ENCODE measurements around the gene CYGB. TPM values are rescaled to one million over a fixed set of nuclear protein-coding genes. Genes with fewer than 3 reads are reported as not detected.
"Not testable (repeated sequence)": the region's sequence is repeated elsewhere in the genome, so short reads cannot be mapped to it uniquely, and the experiment has no call there.

The CYGB gene
- total RNA-seq, 1 experiment from 2014 or later: 2.8 TPM

DNA sequence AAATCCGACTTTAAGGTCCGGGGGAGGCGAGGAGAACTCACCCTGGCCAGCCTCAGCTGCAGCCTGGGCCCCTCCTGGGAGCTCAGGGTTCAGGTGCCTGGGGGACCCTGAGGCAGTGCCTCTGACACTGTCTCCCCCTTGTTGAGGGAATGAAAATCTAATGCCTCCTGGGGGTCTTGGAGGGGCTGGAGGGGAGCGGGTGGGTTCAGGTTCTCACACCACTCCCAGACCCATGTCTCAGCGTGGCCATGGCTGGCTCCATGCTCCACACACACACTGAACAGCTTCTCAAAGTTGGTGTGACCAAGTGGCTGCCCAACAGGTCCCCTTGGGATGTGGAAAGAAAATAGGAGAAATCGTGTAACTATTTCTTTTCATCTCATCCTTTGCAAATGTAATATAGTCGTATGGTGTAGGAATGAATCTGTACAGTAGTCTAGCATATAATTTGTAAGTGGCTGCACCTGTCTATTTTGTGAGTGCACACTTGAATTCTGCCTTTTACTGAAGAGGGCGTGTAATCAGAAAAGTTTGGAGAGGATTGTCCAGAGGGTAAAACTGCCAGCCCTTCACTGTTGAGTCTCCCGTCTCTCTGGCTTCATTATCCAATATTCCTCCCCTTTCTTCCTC is 1.5 kb upstream of the CYGB start:
- DNase-seq (ENCODE audit: extremely low read depth, low read depth): no peak

DNA sequence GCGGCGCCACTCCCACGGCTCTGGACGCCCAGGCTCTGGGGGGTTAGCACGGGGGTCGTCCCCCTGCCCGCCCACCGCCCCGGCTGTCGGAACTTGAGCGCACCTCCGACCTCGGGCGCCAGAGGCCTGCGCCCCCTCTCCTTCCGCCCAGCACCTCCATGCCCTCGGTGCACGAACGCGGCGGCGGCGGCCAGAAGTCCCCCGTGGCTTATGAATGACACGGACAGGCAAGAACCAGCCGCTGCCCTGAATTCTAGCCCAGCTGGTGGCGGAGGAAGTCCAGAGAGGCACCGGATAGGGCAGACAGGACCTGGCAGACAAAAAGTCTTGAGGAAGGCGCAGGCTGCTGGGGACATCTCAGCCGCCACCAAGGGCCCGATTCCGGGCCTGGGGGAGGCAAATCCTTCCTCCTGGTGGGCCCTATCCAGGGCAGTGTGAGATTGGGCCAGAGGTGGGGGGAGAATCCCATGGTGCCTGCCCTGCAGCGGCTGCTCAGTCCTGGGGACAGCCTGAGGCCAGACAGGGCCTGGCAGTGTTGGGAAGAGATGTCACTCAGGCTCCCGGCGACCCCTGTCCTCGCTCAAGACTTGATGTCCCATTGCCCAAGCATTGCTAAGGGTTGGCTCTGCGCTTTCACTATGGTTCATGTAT is 897 bp upstream of the CYGB start:
- DNase-seq (ENCODE audit: extremely low read depth, low read depth): no peak

DNA sequence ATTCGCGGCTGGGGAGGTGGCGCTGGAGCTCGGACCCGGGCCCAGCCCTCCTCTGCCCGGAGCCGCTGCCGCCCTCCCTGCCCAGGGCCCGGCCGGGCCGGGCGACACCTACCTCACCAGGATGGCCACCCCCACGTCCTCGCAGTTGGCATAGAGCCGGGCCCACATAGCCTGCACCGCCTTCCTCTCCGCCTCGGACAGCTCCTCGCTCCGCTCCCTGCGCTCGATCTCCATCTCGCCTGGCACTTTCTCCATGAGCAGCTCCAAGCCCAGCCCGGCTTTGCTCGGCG is 276 bp downstream of the CYGB start:
- no peak for DNase-seq (ENCODE audit: extremely low read depth, low read depth)

DNA sequence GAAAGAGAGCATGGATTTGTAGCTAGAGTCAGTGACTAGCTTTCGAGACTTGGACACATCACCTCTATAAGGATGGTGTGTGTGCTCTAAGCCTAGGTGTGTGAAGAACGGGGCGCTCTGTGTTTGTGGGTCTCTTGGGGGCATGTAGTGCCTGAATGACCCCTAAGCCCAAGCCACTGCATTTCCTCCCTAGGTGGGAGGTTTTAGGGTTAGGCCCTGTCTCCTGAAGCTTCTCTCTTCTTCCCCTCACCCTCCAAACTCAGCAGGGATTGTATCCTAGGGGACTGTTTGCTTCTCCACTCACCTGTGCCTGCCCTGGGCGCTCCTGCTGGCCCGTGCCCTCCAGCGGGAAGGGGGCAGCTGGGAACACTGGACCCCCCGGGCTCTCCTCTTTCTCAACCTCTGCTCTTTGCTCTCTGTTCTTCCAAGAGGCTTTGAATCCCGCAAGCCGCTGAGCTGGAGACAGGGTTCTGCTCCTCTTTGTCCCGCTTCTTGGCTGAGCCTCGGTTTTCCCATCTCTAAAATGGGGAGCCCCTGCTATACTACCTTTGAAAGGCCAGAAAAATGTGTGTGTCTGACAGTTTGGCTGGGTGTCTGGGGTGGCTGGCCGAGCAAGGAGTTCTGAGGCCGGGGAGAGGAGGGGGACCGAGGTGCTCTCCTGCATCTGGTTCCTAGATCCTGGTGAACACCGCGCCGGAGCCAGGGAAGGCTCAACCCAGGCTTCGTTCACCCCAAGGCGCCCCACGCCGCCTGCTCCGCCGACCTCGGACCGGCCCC is 810 bp downstream of the CYGB start:
- DNase-seq (ENCODE audit: extremely low read depth, low read depth): no peak

DNA sequence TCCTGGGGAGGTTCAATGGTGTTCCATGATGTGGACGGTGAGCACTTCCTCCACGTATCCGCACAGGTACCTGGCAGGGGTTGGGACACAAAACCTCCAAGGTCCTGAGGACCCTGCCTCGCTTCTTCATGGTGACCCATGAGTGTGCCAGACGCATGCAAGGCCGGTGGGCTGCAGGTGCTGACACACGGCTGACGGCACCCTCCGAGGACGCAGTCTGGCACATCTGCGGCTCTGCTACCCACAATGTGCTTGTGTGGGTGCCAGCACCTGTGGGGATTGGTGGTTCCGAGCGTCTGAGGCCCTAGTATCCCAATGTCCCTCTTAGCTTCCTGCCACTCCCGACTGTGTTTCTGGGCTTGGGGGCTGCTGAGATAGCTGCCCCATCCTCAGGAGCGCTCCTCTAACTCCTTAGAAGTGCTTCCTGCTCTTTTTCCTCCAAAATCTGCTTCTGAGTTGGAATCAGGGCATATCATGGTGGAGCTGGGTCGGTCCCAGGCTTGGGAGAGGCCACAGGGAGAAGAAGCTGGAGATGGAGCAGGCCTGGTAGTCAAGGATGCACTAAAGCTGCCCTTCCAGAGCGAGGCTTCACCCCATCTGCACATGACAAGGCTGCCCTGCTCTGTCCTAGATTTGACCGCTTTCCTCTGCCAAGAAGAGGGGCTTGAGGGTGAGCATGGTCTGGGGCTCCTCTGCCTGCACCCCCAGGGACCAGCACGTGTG is 1.6 kb downstream of the CYGB start:
- DNase-seq (ENCODE audit: extremely low read depth, low read depth): no peak

DNA sequence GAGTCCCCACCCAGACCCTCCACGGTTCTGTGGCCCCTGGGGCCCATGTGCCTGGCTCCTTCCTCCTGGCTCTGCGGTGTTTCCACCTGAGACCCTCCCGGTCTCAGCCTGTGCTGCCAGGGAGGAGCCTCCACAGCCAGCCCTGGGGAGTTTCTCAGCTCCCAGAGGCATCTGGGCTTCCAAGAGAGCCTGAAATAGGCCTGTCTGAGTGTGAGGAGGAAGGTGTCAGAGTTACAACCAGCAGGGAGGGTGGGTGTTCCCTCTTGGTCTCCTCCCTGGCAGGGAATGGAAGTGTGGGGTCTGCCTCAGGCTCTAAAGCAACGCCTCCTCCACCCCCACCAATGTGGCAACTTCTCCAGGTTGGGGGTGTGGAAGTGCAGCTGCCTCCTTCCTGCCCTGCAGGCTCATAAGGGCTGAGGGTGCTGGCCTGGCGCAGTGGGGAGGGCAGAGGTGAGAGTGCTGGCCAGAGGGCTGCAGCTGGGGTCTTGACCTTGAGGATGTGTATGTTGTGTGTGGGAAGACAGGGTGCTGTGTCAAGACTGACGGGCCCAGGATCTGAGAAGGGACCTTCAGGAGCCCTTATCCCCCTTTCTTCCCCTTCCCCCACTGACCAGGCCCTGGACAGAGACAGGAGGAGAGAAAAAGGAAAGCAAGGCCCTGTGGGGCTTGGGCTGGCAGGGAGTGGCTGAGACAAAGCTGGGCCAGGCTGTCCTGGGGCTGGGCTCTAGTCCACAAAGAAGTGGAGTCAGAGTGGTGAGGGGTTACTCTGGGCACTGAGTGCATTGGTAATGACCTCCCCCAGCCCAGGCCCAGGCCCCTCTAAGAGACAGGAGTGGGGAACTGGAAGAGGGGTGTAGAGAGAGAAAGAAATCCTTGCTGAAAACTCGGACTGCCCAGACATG is 2.4 kb downstream of the CYGB start:
- DNase-seq (ENCODE audit: extremely low read depth, low read depth): no peak

DNA sequence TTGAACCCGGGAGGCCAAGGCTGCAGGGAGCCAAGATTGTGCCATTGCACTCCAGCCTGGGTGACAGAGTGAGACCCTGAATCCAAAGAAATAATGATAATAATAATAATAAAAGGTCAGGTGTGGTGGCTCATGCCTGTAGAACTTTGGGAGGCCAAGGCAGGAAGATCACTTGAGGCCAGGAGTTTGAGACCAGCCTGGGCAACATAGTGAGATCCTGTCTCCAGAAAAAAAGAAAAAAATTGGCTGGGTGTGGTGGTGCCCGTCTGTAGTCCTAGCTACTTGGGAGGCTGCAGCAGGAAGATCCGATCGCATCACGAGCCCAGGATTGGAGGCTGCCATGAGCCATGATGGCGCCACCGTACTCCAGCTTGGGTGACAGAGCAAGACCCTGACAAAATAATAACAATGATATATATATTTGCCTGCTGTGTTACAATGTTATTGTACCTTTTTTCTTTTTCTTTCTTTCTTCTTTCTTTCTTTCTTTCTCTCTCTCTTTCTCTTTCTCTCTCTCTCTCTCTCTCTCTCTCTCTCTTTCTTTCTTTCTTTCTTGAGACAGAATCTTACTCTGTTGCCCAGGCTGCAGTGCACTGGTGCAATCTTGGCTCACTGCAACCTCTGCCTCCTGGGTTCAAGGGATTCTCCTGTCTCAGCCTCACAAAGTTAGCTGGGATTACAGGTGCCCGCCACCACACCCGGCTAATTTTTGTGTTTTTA is 3.7 kb downstream of the CYGB start:
- DNase-seq (ENCODE audit: extremely low read depth, low read depth): not testable (repeated sequence)

DNA sequence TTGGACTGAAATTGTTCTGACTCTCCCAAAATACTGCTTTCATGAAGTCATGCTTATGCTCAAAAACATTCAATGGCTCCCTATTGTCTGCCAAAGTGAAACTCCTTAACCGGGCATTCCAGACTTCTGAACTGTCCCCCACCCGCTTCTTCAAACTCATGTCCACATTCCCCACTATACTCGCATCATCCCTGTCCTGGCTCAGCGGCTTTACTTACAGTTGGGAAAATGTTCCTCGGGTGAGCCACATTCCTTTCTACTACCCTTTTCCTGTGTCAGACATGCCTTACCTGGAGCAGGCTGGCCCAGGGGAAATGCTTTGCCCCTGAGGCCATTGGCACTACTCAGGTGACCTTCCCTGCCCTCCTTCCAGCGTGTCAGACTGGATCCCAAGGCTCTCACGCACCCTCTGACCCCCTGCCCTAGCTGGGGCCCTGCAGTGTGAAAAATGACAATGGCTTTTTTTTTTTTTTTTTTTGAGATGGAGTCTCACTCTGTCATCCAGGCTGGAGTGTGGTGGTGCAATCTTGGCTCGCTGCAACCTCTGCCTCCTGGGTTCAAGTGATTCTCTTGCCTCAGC is 5.3 kb downstream of the CYGB start:
- no peak for DNase-seq (ENCODE audit: extremely low read depth, low read depth)

DNA sequence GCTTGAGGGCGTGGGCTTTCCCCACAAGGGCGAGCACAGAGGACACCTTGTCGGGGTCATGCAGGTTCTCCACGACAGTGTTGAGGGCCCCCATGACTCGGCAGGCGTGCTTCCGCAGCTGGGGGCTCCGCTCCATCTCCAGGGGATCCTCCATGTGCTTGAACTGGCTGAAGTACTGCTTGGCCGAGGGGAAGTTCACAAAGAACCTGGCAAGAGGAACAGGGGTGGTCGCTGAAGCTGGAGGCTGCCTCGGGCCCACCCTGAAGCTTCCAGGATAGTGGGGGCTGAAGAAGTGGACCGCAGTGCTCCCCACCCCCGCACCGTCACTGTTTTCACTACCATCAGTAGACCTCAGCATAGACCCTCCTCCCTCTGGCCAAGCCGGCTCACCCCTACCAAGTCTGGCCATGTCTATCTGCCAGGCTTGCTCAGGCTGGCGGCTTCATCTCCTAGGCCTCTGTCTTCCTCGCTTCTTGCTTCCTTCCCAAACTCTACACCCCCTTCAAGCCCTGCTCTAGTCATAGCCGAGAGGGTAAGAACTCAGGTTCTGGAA is 5.9 kb downstream of the CYGB start:
- no peak for DNase-seq (ENCODE audit: extremely low read depth, low read depth)

DNA sequence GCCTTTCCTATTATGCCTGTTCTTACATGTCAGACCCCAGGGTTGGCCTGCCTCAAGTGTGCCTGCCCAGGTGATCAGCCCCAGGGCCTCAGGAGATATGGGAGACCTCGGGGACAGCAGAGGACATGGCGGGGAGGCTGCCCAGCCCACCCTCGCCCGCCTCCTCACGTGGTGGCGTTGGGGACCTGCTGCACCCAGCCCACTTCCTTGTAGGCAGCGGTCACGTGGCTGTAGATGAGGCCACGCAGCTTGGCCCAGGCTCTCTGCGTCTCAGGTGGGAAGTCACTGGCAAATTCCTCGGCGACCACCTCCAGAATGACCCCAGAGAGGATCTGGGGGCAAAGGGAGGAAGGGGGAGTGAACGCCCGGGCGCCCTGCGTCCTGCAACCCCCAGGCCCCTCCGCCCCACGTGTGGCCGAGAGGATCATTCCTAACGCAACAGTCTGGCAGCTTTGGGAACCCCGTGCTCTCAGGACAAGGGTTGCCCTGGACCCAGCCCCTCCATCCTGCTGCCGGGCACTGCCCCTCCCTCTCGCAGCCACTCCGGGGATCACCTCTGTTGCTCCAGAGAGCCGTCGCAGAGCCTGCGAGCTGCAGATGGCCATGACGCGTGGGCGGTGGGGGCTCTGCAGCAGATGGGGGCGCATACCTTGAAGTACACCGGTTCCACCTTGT is 6.6 kb downstream of the CYGB start:
- no peak for DNase-seq (ENCODE audit: extremely low read depth, low read depth)

DNA sequence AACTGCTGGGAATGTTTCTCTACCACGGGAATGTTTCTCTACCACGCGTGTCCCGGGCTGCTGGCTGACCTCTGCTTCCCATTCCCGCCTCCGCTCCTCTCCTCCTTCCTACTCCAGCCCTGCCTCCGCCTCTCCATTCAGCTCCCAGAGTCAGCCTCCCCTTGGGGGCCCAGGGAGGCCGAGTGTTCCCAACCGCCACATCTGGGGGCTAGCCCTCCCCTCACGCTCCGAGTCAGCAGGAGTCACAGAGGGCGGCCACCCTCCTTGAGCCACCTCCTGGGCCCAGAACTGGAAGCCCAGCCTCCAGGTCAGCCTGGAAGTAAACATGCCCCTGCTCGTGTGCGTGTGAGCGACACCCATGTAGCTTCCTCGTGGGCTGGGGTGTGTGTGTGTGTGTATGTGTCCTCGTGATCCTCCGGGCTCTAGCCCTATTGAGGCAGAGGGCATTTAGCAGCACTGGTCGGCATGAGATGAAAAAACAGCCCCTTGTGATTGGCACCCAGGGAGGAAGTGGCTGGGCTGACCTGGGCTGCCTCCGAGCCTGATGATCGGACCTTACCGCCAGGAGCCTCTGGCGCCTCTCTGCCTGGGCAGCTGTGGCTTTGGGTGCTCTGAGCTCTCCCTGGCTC is 7.3 kb downstream of the CYGB start:
- DNase-seq (ENCODE audit: extremely low read depth, low read depth): no peak

DNA sequence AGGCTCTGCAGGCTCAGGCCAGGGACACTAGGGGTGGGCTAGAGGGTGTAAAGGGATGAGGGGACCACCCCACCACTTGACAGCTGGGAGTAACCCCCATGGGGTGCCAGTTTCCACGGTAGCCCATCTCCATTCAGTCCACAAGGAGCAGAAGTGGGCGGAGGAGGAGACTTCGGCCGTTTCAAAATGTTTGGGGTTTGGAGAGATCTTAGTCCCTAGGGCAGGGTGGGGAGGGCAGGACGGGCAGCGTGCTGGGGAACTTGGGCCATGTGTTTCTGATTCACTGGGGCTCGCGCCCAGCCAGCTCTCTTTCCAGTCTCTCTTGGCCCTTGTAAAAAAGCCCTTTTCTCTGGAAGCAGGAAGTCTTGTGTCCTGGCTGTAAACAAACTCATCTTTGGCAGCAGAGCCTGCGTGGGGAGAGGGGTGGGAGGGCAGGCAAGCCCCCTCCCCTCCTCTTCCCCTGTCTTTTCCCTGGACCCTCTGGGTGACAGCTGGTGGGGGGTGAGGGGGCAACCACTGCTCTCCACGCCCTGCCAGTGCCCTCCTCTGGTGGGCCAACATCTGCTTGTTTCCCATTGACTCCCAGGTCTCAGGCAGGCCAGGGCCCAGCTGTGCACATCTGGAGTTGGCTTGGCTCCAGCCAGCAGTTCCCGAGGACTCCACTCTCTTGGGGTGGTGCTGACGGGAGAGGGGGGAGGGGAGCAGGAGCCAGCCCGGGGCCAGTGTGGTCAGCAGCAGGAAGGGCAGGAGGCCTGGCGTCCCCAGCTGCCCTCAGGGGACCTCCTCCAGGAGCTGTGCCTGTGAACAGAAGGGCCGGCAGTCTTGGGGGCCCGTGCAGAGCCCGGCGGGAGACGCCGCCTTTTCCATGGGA is 8.1 kb downstream of the CYGB start:
- no peak for DNase-seq (ENCODE audit: extremely low read depth, low read depth)

DNA sequence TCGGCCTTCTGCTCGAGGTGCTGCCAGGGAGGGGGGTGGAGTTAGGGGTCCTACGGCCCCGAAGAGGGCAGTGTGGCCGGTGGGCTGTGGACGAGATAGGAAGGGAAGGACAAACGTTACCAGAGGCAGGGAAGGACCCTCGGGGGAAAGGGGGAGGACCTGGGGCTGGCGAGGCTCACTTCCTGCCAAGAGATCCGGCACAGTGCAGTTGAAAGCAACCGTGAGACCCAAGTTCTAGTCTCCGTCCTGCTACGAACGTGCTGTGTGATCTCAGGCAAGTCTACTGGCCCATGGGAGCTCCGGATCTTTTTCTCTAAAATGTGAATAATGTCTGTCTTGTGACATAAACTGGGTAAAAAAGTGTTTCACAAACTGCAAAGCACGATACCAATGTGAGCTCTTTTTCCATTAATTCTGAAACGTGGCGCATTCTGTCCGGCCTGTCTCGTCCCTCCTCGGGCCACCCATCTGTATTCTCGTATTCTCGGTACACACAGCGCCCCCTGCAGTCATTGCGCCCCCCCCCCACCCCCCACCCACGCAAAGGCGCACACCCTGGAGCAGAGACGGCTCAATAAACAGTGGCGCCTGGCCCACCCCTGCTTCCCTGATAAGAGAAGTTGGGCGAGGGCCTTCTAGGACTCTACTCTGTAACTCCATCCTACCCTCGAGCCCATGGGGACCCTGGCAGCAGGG is 8.8 kb downstream of the CYGB start:
- no peak for DNase-seq (ENCODE audit: extremely low read depth, low read depth)

DNA sequence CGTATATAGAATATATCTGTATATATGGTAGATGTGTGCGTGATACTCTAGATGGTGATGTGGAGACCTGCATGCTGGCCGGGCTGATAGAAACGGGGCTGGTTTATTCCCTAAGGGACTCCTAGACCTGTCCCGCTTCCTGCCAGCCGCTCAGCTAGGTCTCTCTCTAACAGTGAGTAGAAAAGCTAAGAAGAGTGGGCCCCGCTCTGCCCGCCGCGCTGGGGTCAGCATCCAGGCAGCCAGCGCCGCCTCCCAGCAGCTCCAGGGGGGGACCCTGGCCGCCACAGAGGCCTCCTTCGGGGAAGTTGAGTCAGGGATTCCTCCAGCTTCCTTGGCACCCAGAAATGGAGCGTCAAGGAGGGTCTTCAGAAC is 9.4 kb downstream of the CYGB start:
- DNase-seq (ENCODE audit: extremely low read depth, low read depth): no peak

DNA sequence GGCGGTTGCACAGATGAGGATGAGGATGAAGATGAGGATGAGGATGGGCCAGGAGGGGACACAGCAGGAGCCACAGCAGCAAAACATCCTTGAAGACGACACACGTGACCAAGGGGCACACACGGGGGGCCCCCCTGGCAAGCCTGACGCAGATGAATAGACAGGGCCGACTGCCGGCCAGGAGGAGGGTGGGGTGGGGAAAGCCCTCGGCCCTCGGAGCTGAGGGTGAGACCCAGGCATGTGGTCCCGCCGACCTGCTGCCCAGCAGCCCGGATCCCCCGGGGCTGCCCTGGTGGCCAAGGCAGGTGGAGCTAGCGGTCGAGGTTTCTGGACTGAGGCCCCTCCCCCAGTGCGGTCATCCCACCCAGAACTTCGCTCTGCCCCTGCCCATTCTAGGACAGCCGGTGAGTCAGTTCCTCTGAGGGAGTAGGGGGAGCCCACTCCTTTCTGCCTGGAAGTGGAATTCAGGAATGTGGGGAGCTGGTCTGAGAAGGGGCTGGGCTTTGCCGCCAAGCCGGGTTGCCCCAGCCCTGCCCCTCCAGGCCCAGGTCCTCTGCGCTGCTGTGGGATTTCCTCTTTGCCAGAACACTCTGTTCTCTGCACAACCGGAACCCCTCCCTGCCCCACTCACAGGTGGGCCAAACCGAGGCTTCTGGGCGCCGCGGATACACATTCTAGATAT is 9.9 kb downstream of the CYGB start:
- no peak for DNase-seq (ENCODE audit: extremely low read depth, low read depth)

DNA sequence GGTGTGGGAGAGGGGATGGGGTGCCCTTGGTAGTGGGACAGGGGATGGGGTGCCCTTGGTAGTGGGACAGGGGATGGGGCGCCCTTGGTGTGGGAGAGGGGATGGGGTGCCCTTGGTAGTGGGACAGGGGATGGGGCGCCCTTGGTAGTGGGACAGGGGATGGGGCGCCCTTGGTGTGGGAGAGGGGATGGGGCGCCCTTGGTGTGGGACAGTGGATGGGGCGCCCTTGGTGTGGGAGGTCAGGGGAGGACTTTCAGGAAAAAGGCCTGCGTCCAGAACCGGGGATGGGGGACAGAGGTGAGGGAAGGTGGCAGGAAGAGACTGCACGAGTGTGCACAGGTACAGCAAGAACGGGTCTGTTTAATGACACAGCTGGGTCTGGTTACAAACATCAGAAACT is 10.5 kb downstream of the CYGB start:
- DNase-seq (ENCODE audit: extremely low read depth, low read depth): not testable (repeated sequence)

Measured in NCI-H460 (cell line).